K562 (cell line): ENCODE data around the gene ANGPTL7. TPM values are rescaled to one million over a fixed set of nuclear protein-coding genes. Genes with fewer than 3 reads are reported as not detected.

Experiments used
- ATAC-seq: fragments of 200-7000 bp; cut with Tn5 transposase; 3 replicates; pipeline ENCODE4 v1.9.1; 2020; ENCODE audit warnings: moderate library complexity
- BruUV-seq: library from RNA; stranded (reverse); fragments of 400-500 nt; replicated peaks from 2 replicates; lab custom pipeline; 2021; lab: Mats Ljungman, UMichigan
- CTCF ChIA-PET: fragments of 300-600 bp; formaldehyde crosslinking; extraction: SDS; loops from one replicate; lab custom pipeline; 2021; ENCODE audit warnings: low intra/inter-chr PET ratio; lab: Yijun Ruan, JAX
- POLR2A ChIA-PET: fragments of 300-600, 350-650 bp; sonication (Branson Sonifier 250); formaldehyde crosslinking; extraction: SDS; loops from one replicate; lab custom pipeline; 2021; ENCODE audit warnings: antibody characterized with exemption, inconsistent platforms; lab: Yijun Ruan, JAX
- DNase-seq, 4 experiments: peaks; one replicate each; pipeline versions ENCODE4 v3.0.0 to v3.0.0-alpha.2; 2011 to 2018; ENCODE audit warnings: low spot score in 3 of 4, mixed read lengths in 3 of 4; ENCODE audit errors: extremely low read depth in 1 of 4
- FAIRE-seq: peaks from 2 replicates; lab custom pipeline; 2011; peaks lifted over from hg19 to GRCh38; lab: Jason Lieb, UNC
- H2AFZ ChIP-seq: 2 replicates; pipeline ENCODE4 v1.6.0; 2011; ENCODE audit warnings: low read depth, low read length, control low read depth, inconsistent platforms
- H3K27ac ChIP-seq: fragments of 200-600 bp; 3 replicates; pipeline ENCODE4 v1.8.0; 2011; ENCODE audit warnings: low read depth, mild to moderate bottlenecking, control low read depth, inconsistent platforms, low read length, moderate library complexity, mixed read lengths; ENCODE audit errors: extremely low read depth
- H3K27me3 ChIP-seq, 2 experiments: fragments of 300-600 bp in 1 of 2; 2 replicates in 1 of 2; 3 replicates in 1 of 2; pipeline versions ENCODE4 v1.6.0 to v1.8.0; 2011; ENCODE audit warnings: inconsistent platforms in 2 of 2, low read length in 2 of 2, mild to moderate bottlenecking in 1 of 2, mixed read lengths in 1 of 2, moderate library complexity in 1 of 2; ENCODE audit not compliant: control insufficient read depth in 2 of 2, insufficient read depth in 2 of 2
- H3K36me3 ChIP-seq: fragments of 300-600 bp; 3 replicates; pipeline ENCODE4 v1.8.0; 2011; ENCODE audit warnings: mild to moderate bottlenecking, low read length, inconsistent platforms; ENCODE audit not compliant: control insufficient read depth, insufficient read depth
- H3K4me1 ChIP-seq, 2 experiments: fragments of 200-600 bp in 1 of 2; replicated peaks in 1 of 2; 2 replicates in 1 of 2; 3 replicates in 1 of 2; pipeline versions ENCODE4 v1.5.1 to v1.8.0; 2011; ENCODE audit warnings: inconsistent platforms in 2 of 2, low read length in 2 of 2, mild to moderate bottlenecking in 1 of 2, mixed read lengths in 1 of 2, moderate library complexity in 1 of 2; ENCODE audit not compliant: control insufficient read depth in 2 of 2, insufficient read depth in 2 of 2
- H3K4me2 ChIP-seq: 2 replicates; pipeline ENCODE4 v1.6.1; 2011; ENCODE audit warnings: low read length, control low read depth, inconsistent platforms, mixed read lengths; ENCODE audit not compliant: insufficient read depth
- H3K4me3 ChIP-seq: fragments of 200-600 bp; sonication (generic), shearing (Covaris generic); 2 replicates; pipeline ENCODE4 v1.5.1; 2016; ENCODE audit warnings: control low read depth, inconsistent platforms
- H3K79me2 ChIP-seq: fragments of 200-600 bp; 3 replicates; pipeline ENCODE4 v1.8.0; 2011; ENCODE audit warnings: low read length, inconsistent platforms; ENCODE audit not compliant: control insufficient read depth, insufficient read depth
- H3K9ac ChIP-seq, 2 experiments: 2 replicates each; pipeline versions ENCODE4 v1.6.0 to v1.6.1; 2011; ENCODE audit warnings: low read depth in 2 of 2, low read length in 2 of 2, control low read depth in 1 of 2, inconsistent platforms in 1 of 2, mild to moderate bottlenecking in 1 of 2, mixed read lengths in 1 of 2; ENCODE audit not compliant: insufficient read depth in 1 of 2
- H3K9me1 ChIP-seq: one replicate; pipeline ENCODE4 v1.6.0; 2011; ENCODE audit warnings: inconsistent platforms, mild to moderate bottlenecking, low read length, moderate library complexity; ENCODE audit not compliant: control insufficient read depth, insufficient read depth
- H3K9me3 ChIP-seq: replicated peaks from 2 replicates; pipeline ENCODE4 v1.5.1; 2011; ENCODE audit warnings: low read depth, low read length, inconsistent platforms; ENCODE audit not compliant: control insufficient read depth, insufficient read depth
- H4K20me1 ChIP-seq: replicated peaks from 2 replicates; pipeline ENCODE4 v1.6.1; 2011; ENCODE audit warnings: low read length, inconsistent platforms, mixed read lengths; ENCODE audit not compliant: control insufficient read depth, insufficient read depth
- GATAD2A ChIP-seq: fragments of 450-650 bp; IDR thresholded peaks from 2 replicates; pipeline ENCODE4 v1.6.1; 2017
- WGBS: fragments of 100-300 bp; shearing (Covaris generic); methylation state at CpG from one replicate; pipeline ENCODE4 v1.1.6; 2016; ENCODE audit warnings: low coverage, mixed read lengths; ENCODE audit not compliant: insufficient coverage; ENCODE audit errors: missing lambda C conversion rate; 5-methylcytosine and 5-hydroxymethylcytosine counted together
- in situ Hi-C: fragments of 300-500 bp; cut with MboI; formaldehyde crosslinking; loops from 4 replicates; pipeline ENCODE4 v1.15.0; 2018; ENCODE audit warnings: inconsistent platforms, mixed read lengths
- intact Hi-C: fragments of 100-400 bp; cut with micrococcal nuclease; formaldehyde crosslinking; loops from 2 replicates; pipeline ENCODE4 v1.14.2; 2022
- polyA plus RNA-seq, 8 experiments: library from polyadenylated mRNA; depleted of rRNA in 4 of 8; stranded (reverse) in 5 of 8; unstranded in 3 of 8; fragments of >200 nt; fragmentation: Nextera tagmentation in 2 of 8; fragmentation: Illumina TruSeq in 1 of 8; extraction: Ambion mirVana in 2 of 8; extraction: Trizol in 1 of 8; gene quantifications; 2 replicates each; pipeline versions ENCODE4 v1.2.1 to v1.2.3, GENCODE V29; 2011 to 2014; ENCODE audit warnings: inconsistent platforms in 1 of 8, missing spikeins in 1 of 8
- total RNA-seq, 7 experiments: library from RNA; depleted of rRNA in 6 of 7; stranded (reverse); fragments of >200 nt in 6 of 7; fragmentation: Illumina TruSeq in 2 of 7; extraction: Trizol in 2 of 7; gene quantifications; 2 replicates each; pipeline versions ENCODE4 v1.2.1 to v1.2.3, GENCODE V29; 2011 to 2021; ENCODE audit warnings: low replicate concordance in 1 of 7
- TF ChIP-seq, protein P1 (sequence below): fragments of 450-650 bp; formaldehyde crosslinking; IDR thresholded peaks from 2 replicates; pipeline ENCODE4 v1.4.0; 2020; ENCODE audit warnings: mild to moderate bottlenecking, moderate library complexity
- TF ChIP-seq, protein P2 (sequence below): fragments of 450-650 bp; IDR thresholded peaks from 2 replicates; pipeline ENCODE4 v1.6.1; 2017; ENCODE audit warnings: mild to moderate bottlenecking, moderate library complexity

Gene ANGPTL7
- total and polyA plus RNA-seq, 9 of the 15 experiments (the other 6 are each of a cell fraction or from before 2014, with no cell fraction given) = not detected

DNA sequence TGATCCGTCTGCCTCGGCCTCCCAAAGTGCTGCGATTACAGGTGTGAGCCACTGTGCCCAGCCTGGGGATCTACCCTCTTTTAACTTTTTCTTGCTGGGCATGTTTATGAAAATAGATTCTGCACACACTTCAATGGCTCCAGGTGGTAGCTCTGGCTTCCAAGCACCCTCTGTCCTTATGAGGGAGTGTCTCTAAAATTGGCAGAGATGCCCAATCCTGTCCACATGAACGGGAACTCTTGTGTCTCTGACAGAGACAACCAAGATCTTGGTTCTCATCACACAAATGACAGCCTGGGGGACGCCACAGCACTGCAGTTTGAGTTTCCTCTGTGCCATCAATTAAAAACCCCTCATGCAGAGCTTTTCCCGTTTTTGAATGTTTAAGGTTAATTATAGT lies 43.4 kb upstream of the ANGPTL7 start:
- H3K36me3 ChIP-seq = peaks cover 82% of the 10 kb centered on the region
- no peak overlapping the region for H3K9ac ChIP-seq
- no peak for TF ChIP-seq GATAD2A
- ChIA-PET POLR2A (interaction anchor here (0.6 to 1.3 kb wide), 7 partner anchors 9 to 429 kb away, joined by 3 to 7 read pairs (median 3); no protein-coding TSS in a partner anchor), CTCF (no interaction called here)
- H3K9me3 ChIP-seq = no peaks in the 10 kb centered on the region
- intact Hi-C loops = no loop called here
- peaks cover 3% of the 10 kb centered on the region for H3K9me1 ChIP-seq
- no TSS peak for BruUV-seq
- DNase-seq = no peak
- no peak for FAIRE-seq
- H3K4me1 ChIP-seq = no peaks in the 10 kb centered on the region
- 79% methylated on average over 6 of the region's 6 CpGs for WGBS
- in situ Hi-C loops = no loop called here
- no peaks in the 10 kb centered on the region for H3K27me3 ChIP-seq
- no peak overlapping the region for H3K27ac ChIP-seq
- H3K79me2 ChIP-seq = no peaks in the 10 kb centered on the region
- no peaks in the 10 kb centered on the region for H4K20me1 ChIP-seq
- no peak overlapping the region for H3K4me2 ChIP-seq
- ATAC-seq = no peak
- no peak overlapping the region for H3K4me3 ChIP-seq
- H2AFZ ChIP-seq = no peak overlapping the region

DNA sequence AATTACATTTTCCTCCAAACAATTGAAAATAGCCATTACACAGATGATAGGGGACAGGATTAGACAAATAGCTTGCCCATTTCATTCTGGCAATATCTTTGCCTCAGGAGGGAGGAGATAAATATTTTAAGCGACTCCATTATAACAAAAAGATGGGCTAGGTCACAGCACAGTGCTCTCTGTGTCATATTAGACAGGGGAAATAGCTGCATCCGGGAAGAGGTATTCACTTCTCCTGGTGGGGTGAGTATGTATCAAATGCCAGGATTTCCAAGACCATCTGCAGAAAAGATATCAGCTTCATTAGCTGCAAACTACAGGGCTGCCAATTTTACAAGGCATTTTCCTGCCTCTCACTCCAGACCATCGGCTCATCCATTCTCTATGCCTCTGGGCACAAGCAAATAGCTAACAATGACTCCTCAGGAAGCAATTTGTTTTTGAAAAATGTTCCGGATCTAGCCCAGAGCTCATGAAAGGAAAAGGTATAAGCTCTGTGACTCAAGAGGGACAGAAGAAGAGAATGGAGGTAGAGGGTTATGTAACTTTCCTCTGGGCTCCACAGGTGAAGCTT lies 41.9 kb upstream of the ANGPTL7 start:
- Histone ChIP-seq H4K20me1 (no peaks in the 10 kb centered on the region), H3K4me3 (no peak overlapping the region), H3K4me1 (no peaks in the 10 kb centered on the region), H2AFZ (no peak overlapping the region), H3K36me3 (peaks cover 93% of the 10 kb centered on the region), H3K9ac (no peak overlapping the region), H3K9me3 (no peaks in the 10 kb centered on the region), H3K79me2 (no peaks in the 10 kb centered on the region), H3K27ac (no peak overlapping the region), H3K4me2 (no peak overlapping the region), H3K9me1 (peaks cover 3% of the 10 kb centered on the region), H3K27me3 (no peaks in the 10 kb centered on the region)
- DNase-seq = no peak
- ChIA-PET CTCF (no interaction called here), POLR2A (interaction anchor here (0.6 to 2.0 kb wide), 4 partner anchors 11 to 64 kb away, joined by 3 to 7 read pairs (median 3); no protein-coding TSS in a partner anchor)
- in situ Hi-C loops = no loop called here
- no peak for ATAC-seq
- intact Hi-C loops = no loop called here
- TF ChIP-seq, protein P1, sequence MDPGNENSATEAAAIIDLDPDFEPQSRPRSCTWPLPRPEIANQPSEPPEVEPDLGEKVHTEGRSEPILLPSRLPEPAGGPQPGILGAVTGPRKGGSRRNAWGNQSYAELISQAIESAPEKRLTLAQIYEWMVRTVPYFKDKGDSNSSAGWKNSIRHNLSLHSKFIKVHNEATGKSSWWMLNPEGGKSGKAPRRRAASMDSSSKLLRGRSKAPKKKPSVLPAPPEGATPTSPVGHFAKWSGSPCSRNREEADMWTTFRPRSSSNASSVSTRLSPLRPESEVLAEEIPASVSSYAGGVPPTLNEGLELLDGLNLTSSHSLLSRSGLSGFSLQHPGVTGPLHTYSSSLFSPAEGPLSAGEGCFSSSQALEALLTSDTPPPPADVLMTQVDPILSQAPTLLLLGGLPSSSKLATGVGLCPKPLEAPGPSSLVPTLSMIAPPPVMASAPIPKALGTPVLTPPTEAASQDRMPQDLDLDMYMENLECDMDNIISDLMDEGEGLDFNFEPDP (CRISPR knock-in tag) = no peak
- TF ChIP-seq, protein P2, sequence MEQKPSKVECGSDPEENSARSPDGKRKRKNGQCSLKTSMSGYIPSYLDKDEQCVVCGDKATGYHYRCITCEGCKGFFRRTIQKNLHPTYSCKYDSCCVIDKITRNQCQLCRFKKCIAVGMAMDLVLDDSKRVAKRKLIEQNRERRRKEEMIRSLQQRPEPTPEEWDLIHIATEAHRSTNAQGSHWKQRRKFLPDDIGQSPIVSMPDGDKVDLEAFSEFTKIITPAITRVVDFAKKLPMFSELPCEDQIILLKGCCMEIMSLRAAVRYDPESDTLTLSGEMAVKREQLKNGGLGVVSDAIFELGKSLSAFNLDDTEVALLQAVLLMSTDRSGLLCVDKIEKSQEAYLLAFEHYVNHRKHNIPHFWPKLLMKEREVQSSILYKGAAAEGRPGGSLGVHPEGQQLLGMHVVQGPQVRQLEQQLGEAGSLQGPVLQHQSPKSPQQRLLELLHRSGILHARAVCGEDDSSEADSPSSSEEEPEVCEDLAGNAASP = no peak
- no TSS peak for BruUV-seq
- 88% methylated on average over 4 of the region's 4 CpGs for WGBS
- no peak for FAIRE-seq
